ENCODE measurements around the gene IFNLR1. TPM values are rescaled to one million over a fixed set of nuclear protein-coding genes. Genes with fewer than 3 reads are reported as not detected.

Gene IFNLR1
- total and polyA plus RNA-seq, 2 of the 8 experiments (the other 6 are each of a cell fraction or from before 2014, with no cell fraction given), result 6.8 to 10.1 TPM

DNA sequence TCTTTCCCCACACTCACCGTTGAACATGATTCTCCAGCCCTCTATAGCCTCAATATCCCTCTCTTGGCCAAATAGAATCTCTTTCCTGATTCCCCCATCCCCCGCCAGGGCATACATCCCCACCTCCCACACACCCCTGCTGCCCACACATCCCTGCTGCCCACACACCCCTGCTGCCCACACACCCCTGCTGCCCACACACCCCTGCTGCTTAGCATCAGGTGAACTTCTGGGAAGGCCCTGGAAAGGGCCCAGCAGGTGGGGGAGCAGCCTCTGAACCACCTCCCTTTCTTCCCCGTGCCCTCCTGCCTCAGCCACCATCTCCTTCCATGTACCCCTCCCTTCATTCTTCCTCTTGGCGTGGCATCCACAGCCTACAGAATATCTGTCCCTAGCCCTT, 15.9 kb upstream of the IFNLR1 start (continued):
- no peak for TF ChIP-seq CHD7 (IDR thresholded peaks at IDR 0.05; ENCODE audit: insufficient replicate concordance, low read length)
- no peak for TF ChIP-seq ATF2 (IDR thresholded peaks at IDR 0.05; ENCODE audit: low read length)
- TF ChIP-seq TEAD4 (IDR thresholded peaks at IDR 0.05; ENCODE audit: low read depth, low read length), result no peak
- no peak for TF ChIP-seq TCF12 (IDR thresholded peaks at IDR 0.05; ENCODE audit: low read depth, low read length)
- TF ChIP-seq USF2 (IDR thresholded peaks at IDR 0.05; ENCODE audit: low read length), result no peak

Data from H1 (cell line).